A549 (cell line): Measurements from ENCODE around the gene ZNF283. TPM values are rescaled to one million over a fixed set of nuclear protein-coding genes. Genes with fewer than 3 reads are reported as not detected.

Experiments used
- BHLHE40 ChIP-seq: IDR thresholded peaks from 2 replicates; pipeline ENCODE4 v1.6.1; 2012; ENCODE audit warnings: low read depth, low read length, inconsistent platforms
- ESRRA ChIP-seq: fragments of 150-350 bp; IDR thresholded peaks from 2 replicates; pipeline ENCODE4 v1.6.1; 2014; ENCODE audit warnings: mild to moderate bottlenecking, low read length, borderline replicate concordance
- HDAC2 ChIP-seq: fragments of 200-600 bp; sonication (generic); IDR thresholded peaks from 2 replicates; pipeline ENCODE4 v1.6.1; 2016
- HMGXB4 ChIP-seq: fragments of 250-450 bp; sonication (Bioruptor Pico); IDR thresholded peaks from 2 replicates; pipeline ENCODE4 v1.5.0; 2021; ENCODE audit warnings: mild to moderate bottlenecking, moderate library complexity, borderline replicate concordance
- HOXA7 ChIP-seq: fragments of 250-450 bp; sonication (Bioruptor Pico); IDR thresholded peaks from 2 replicates; pipeline ENCODE4 v1.5.0; 2020; ENCODE audit warnings: mild to moderate bottlenecking, moderate library complexity
- HOXB5 ChIP-seq: fragments of 250-450 bp; sonication (Bioruptor Pico); IDR thresholded peaks from 2 replicates; pipeline ENCODE4 v1.5.0; 2020; ENCODE audit warnings: mild to moderate bottlenecking, moderate library complexity
- JUN ChIP-seq, 2 experiments: fragments of >200 bp; sonication (Bioruptor Twin); formaldehyde crosslinking; IDR thresholded peaks; 2 replicates in 1 of 2; 3 replicates in 1 of 2; pipeline ENCODE4 v1.6.1; 2016 to 2017
- NFE2L2 ChIP-seq: fragments of 150-350 bp; conservative IDR thresholded peaks from 2 replicates; pipeline ENCODE4 v1.6.1; 2014; ENCODE audit warnings: low read length
- RAD21 ChIP-seq, 2 experiments: fragments of >200 bp in 1 of 2; sonication (Bioruptor Twin) in 1 of 2; formaldehyde crosslinking in 1 of 2; IDR thresholded peaks in 1 of 2; conservative IDR thresholded peaks in 1 of 2; 2 replicates in 1 of 2; 3 replicates in 1 of 2; pipeline ENCODE4 v1.6.1; 2012 to 2018; ENCODE audit warnings: inconsistent platforms in 1 of 2
- RNF2 ChIP-seq: fragments of 200-600 bp; sonication (generic); IDR thresholded peaks from 2 replicates; pipeline ENCODE4 v1.6.1; 2016; ENCODE audit warnings: low read depth, mild to moderate bottlenecking, antibody characterized with exemption, moderate library complexity, borderline replicate concordance
- ZC3H11A ChIP-seq: fragments of 450-650 bp; IDR thresholded peaks from 2 replicates; pipeline ENCODE4 v1.6.1; 2014; ENCODE audit warnings: antibody characterized with exemption, mild to moderate bottlenecking
- polyA plus RNA-seq, 4 experiments: library from polyadenylated mRNA; depleted of rRNA in 3 of 4; stranded (reverse); fragments of >200 nt; fragmentation: RNase III in 1 of 4; extraction: RNeasy Plus Mini Kit Qiagen cat#74134 plus additional on column Dnase treatment in 1 of 4; gene quantifications; 2 replicates in 3 of 4; 3 replicates in 1 of 4; pipeline ENCODE4 v1.2.3, GENCODE V29; 2011 to 2017

The ZNF283 gene
- polyA plus RNA-seq, 2 of the 4 experiments (the other 2 are of a cell fraction): 6.1 to 8.9 TPM

GRCh38 chr19:43895727-43896308 is 68.7 kb downstream of the ZNF283 start (continued):
- no peak for TF ChIP-seq RAD21 (conservative IDR thresholded peaks at IDR 0.05 in 1 of 2, IDR thresholded peaks at IDR 0.05 in 1 of 2)
- TF ChIP-seq BHLHE40: no peak
- TF ChIP-seq HOXB5 (CRISPR knock-in tag): no peak
- TF ChIP-seq RNF2: no peak
- TF ChIP-seq JUN (IDR thresholded peaks at IDR 0.05): no peak
- TF ChIP-seq HMGXB4 (CRISPR knock-in tag): no peak
- TF ChIP-seq ZC3H11A: no peak
- no peak for TF ChIP-seq HOXA7 (CRISPR knock-in tag)
- no peak for TF ChIP-seq ESRRA
- TF ChIP-seq HDAC2: no peak
- no peak for TF ChIP-seq NFE2L2
- TF ChIP-seq, all 56 proteins: peak for 0

Other genes with a start within 250 kb of the ZNF283 start
- 10.0 and 14.2 TPM in 2 replicates for gene IRGQ, start 231.2 kb upstream of the ZNF283 start, polyA plus RNA-seq (2011; rRNA removed)
- gene IRGQ, start 231.2 kb upstream of the ZNF283 start, polyA plus RNA-seq (2017; fragmentation: RNase III; extraction: RNeasy Plus Mini Kit Qiagen cat#74134 plus additional on column Dnase treatment): 6.3 to 6.5 TPM (median 6.4 TPM) in 3 replicates
- gene ZNF576, start 230.7 kb upstream of the ZNF283 start, polyA plus RNA-seq (2011; rRNA removed): 10.6 and 11.2 TPM in 2 replicates
- 15.4 to 16.8 TPM (median 16.5 TPM) in 3 replicates for gene ZNF576, start 230.7 kb upstream of the ZNF283 start, polyA plus RNA-seq (2017; fragmentation: RNase III; extraction: RNeasy Plus Mini Kit Qiagen cat#74134 plus additional on column Dnase treatment)
- 0.41 and 0.47 TPM in 2 replicates for gene SRRM5, start 215.2 kb upstream of the ZNF283 start, polyA plus RNA-seq (2011; rRNA removed)
- gene SRRM5, start 215.2 kb upstream of the ZNF283 start, polyA plus RNA-seq (2017; fragmentation: RNase III; extraction: RNeasy Plus Mini Kit Qiagen cat#74134 plus additional on column Dnase treatment): 0.44 to 0.55 TPM (median 0.50 TPM) in 3 replicates
- gene ZNF428, start 207.7 kb upstream of the ZNF283 start, polyA plus RNA-seq (2011; rRNA removed): 19.3 and 22.9 TPM in 2 replicates
- 47.7 to 58.5 TPM (median 52.4 TPM) in 3 replicates for gene ZNF428, start 207.7 kb upstream of the ZNF283 start, polyA plus RNA-seq (2017; fragmentation: RNase III; extraction: RNeasy Plus Mini Kit Qiagen cat#74134 plus additional on column Dnase treatment)
- 4.2 and 4.7 TPM in 2 replicates for gene CADM4, start 187.5 kb upstream of the ZNF283 start, polyA plus RNA-seq (2011; rRNA removed)
- 8.8 to 10.1 TPM (median 9.2 TPM) in 3 replicates for gene CADM4, start 187.5 kb upstream of the ZNF283 start, polyA plus RNA-seq (2017; fragmentation: RNase III; extraction: RNeasy Plus Mini Kit Qiagen cat#74134 plus additional on column Dnase treatment)
- gene PLAUR, start 157.2 kb upstream of the ZNF283 start, polyA plus RNA-seq (2011; rRNA removed): 48.6 and 55.3 TPM in 2 replicates
- 27.4 to 29.0 TPM (median 28.3 TPM) in 3 replicates for gene PLAUR, start 157.2 kb upstream of the ZNF283 start, polyA plus RNA-seq (2017; fragmentation: RNase III; extraction: RNeasy Plus Mini Kit Qiagen cat#74134 plus additional on column Dnase treatment)
- not detected in 2 replicates for gene IRGC, start 111.2 kb upstream of the ZNF283 start, polyA plus RNA-seq (2011; rRNA removed)
- gene IRGC, start 111.2 kb upstream of the ZNF283 start, polyA plus RNA-seq (2017; fragmentation: RNase III; extraction: RNeasy Plus Mini Kit Qiagen cat#74134 plus additional on column Dnase treatment): not detected in 3 replicates
- gene SMG9, start 72.4 kb upstream of the ZNF283 start, polyA plus RNA-seq (2011; rRNA removed): 14.2 and 24.4 TPM in 2 replicates
- 44.2 to 47.3 TPM (median 46.7 TPM) in 3 replicates for gene SMG9, start 72.4 kb upstream of the ZNF283 start, polyA plus RNA-seq (2017; fragmentation: RNase III; extraction: RNeasy Plus Mini Kit Qiagen cat#74134 plus additional on column Dnase treatment)
- gene KCNN4, start 46.3 kb upstream of the ZNF283 start, polyA plus RNA-seq (2011; rRNA removed): 15.7 and 20.7 TPM in 2 replicates
- 16.9 to 21.0 TPM (median 20.7 TPM) in 3 replicates for gene KCNN4, start 46.3 kb upstream of the ZNF283 start, polyA plus RNA-seq (2017; fragmentation: RNase III; extraction: RNeasy Plus Mini Kit Qiagen cat#74134 plus additional on column Dnase treatment)
- 0.12 and 0.16 TPM in 2 replicates for gene LYPD5, start 24.9 kb upstream of the ZNF283 start, polyA plus RNA-seq (2011; rRNA removed)
- gene LYPD5, start 24.9 kb upstream of the ZNF283 start, polyA plus RNA-seq (2017; fragmentation: RNase III; extraction: RNeasy Plus Mini Kit Qiagen cat#74134 plus additional on column Dnase treatment): 0.09 to 0.22 TPM (median 0.18 TPM) in 3 replicates
- 1.2 and 1.4 TPM in 2 replicates for gene ZNF404, start 56.6 kb downstream of the ZNF283 start, polyA plus RNA-seq (2011; rRNA removed)
- gene ZNF404, start 56.6 kb downstream of the ZNF283 start, polyA plus RNA-seq (2017; fragmentation: RNase III; extraction: RNeasy Plus Mini Kit Qiagen cat#74134 plus additional on column Dnase treatment): 0.75 to 1.1 TPM (median 0.89 TPM) in 3 replicates
- 19.9 and 20.9 TPM in 2 replicates for gene ZNF45, start 108.0 kb downstream of the ZNF283 start, polyA plus RNA-seq (2011; rRNA removed)
- gene ZNF45, start 108.0 kb downstream of the ZNF283 start, polyA plus RNA-seq (2017; fragmentation: RNase III; extraction: RNeasy Plus Mini Kit Qiagen cat#74134 plus additional on column Dnase treatment): 13.3 to 15.1 TPM (median 14.8 TPM) in 3 replicates
- gene ZNF221, start 123.9 kb downstream of the ZNF283 start, polyA plus RNA-seq (2011; rRNA removed): 1.6 and 2.4 TPM in 2 replicates
- gene ZNF221, start 123.9 kb downstream of the ZNF283 start, polyA plus RNA-seq (2017; fragmentation: RNase III; extraction: RNeasy Plus Mini Kit Qiagen cat#74134 plus additional on column Dnase treatment): 1.2 to 2.3 TPM (median 1.6 TPM) in 3 replicates
- gene ZNF155, start 156.9 kb downstream of the ZNF283 start, polyA plus RNA-seq (2011; rRNA removed): 5.2 and 6.6 TPM in 2 replicates
- 3.9 to 4.8 TPM (median 4.3 TPM) in 3 replicates for gene ZNF155, start 156.9 kb downstream of the ZNF283 start, polyA plus RNA-seq (2017; fragmentation: RNase III; extraction: RNeasy Plus Mini Kit Qiagen cat#74134 plus additional on column Dnase treatment)
- gene ZNF230, start 175.6 kb downstream of the ZNF283 start, polyA plus RNA-seq (2011; rRNA removed): 6.2 and 6.3 TPM in 2 replicates
- 2.9 to 3.3 TPM (median 3.1 TPM) in 3 replicates for gene ZNF230, start 175.6 kb downstream of the ZNF283 start, polyA plus RNA-seq (2017; fragmentation: RNase III; extraction: RNeasy Plus Mini Kit Qiagen cat#74134 plus additional on column Dnase treatment)
- 6.2 and 7.0 TPM in 2 replicates for gene ZNF222, start 198.1 kb downstream of the ZNF283 start, polyA plus RNA-seq (2011; rRNA removed)
- gene ZNF222, start 198.1 kb downstream of the ZNF283 start, polyA plus RNA-seq (2017; fragmentation: RNase III; extraction: RNeasy Plus Mini Kit Qiagen cat#74134 plus additional on column Dnase treatment): 4.6 to 5.9 TPM (median 4.7 TPM) in 3 replicates
- gene ZNF223, start 224.7 kb downstream of the ZNF283 start, polyA plus RNA-seq (2011; rRNA removed): 5.2 and 5.4 TPM in 2 replicates
- 2.2 to 2.6 TPM (median 2.4 TPM) in 3 replicates for gene ZNF223, start 224.7 kb downstream of the ZNF283 start, polyA plus RNA-seq (2017; fragmentation: RNase III; extraction: RNeasy Plus Mini Kit Qiagen cat#74134 plus additional on column Dnase treatment)
- gene ZNF284, start 244.8 kb downstream of the ZNF283 start, polyA plus RNA-seq (2011; rRNA removed): 1.0 and 1.2 TPM in 2 replicates
- gene ZNF284, start 244.8 kb downstream of the ZNF283 start, polyA plus RNA-seq (2017; fragmentation: RNase III; extraction: RNeasy Plus Mini Kit Qiagen cat#74134 plus additional on column Dnase treatment): 0.81 to 1.1 TPM (median 1.0 TPM) in 3 replicates